Breast epithelium (tissue), 4 donors: Measurements from ENCODE around the gene GCFC2. TPM values are rescaled to one million over a fixed set of nuclear protein-coding genes. Genes with fewer than 3 reads are reported as not detected.

ENCODE experiments used
- DNase-seq, 2 donors: peaks; one replicate each; pipeline ENCODE4 v3.0.0-alpha.2; 2019; ENCODE audit warnings: low spot score in 2 of 2
- H3K27ac ChIP-seq, 2 donors: fragments of 200-600 bp; sonication (generic) in 1 of 2; one replicate each; pipeline ENCODE4 v1.5.1; 2016 to 2019; ENCODE audit warnings: mild to moderate bottlenecking in 1 of 2
- H3K27me3 ChIP-seq, 2 donors: fragments of 200-600 bp; sonication (generic) in 1 of 2; one replicate each; pipeline versions ENCODE4 v1.5.1 to v1.6.0; 2017 to 2019; ENCODE audit warnings: control low read depth in 1 of 2, mild to moderate bottlenecking in 1 of 2
- H3K36me3 ChIP-seq: fragments of 200-600 bp; one replicate; pipeline ENCODE4 v1.5.1; 2019
- H3K4me1 ChIP-seq, 2 donors: fragments of 200-600 bp; sonication (generic); one replicate each; pipeline ENCODE4 v1.5.1; 2016 to 2019; ENCODE audit warnings: control low read depth in 1 of 2
- H3K4me3 ChIP-seq, 3 donors: fragments of 200-600 bp; sonication (generic); 1 replicate in 2 of 3; 2 replicates in 1 of 3; pipeline ENCODE4 v1.5.1; 2016 to 2019; ENCODE audit warnings: mild to moderate bottlenecking in 3 of 3, moderate library complexity in 2 of 3
- H3K9me3 ChIP-seq, 2 donors: fragments of 200-600 bp; sonication (generic) in 1 of 2; one replicate each; pipeline ENCODE4 v1.5.1; 2016 to 2019; ENCODE audit warnings: control low read depth in 1 of 2
- POLR2A ChIP-seq: fragments of 450-650 bp; IDR thresholded peaks from one replicate; pipeline ENCODE4 v1.6.1; 2016; ENCODE audit warnings: antibody characterized with exemption, mild to moderate bottlenecking, moderate library complexity
- POLR2AphosphoS5 ChIP-seq, 3 donors: sonication (generic); formaldehyde crosslinking; IDR thresholded peaks; one replicate each; pipeline ENCODE4 v1.6.1; 2017; ENCODE audit warnings: antibody characterized with exemption in 3 of 3
- intact Hi-C: fragments of 100-400 bp; cut with DNase I; formaldehyde crosslinking; loops from one replicate; pipeline ENCODE4 v1.15.1; 2023; ENCODE audit warnings: low total_unique reads
- total RNA-seq, 3 donors: library from RNA; depleted of rRNA; stranded (reverse); fragments of >200 nt; gene quantifications; one replicate each; pipeline ENCODE4 v1.1.0, GENCODE V29; 2016
- TF ChIP-seq, protein P1 (sequence below), 3 donors: fragments of 450-650 bp; IDR thresholded peaks; one replicate each; pipeline ENCODE4 v1.5.1; 2016 to 2017; ENCODE audit warnings: antibody characterized with exemption in 3 of 3, mild to moderate bottlenecking in 3 of 3, moderate library complexity in 3 of 3

GCFC2 gene
- total RNA-seq, 3 donors from 2014 or later, result 26.7 to 36.1 (median 31.5) TPM

DNA sequence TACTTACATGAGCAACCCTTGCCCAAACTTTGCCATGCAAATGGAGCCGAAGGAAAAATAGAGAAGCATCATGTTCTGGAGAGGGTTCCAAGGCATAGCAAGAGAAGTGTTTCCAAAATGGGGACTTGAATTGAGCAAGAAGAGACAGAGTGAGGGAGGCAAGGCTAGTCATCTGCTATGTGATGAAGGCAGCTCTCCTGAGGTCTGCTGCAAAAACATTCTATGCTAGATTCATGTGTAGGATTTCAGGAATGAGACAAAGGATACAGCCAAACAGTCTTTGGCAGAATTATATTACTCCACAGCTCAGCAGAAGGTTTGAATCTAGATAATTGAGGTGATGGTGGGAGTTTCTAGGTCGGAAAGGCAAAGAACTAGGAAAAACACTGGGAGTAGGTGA, 88.2 kb downstream of the GCFC2 start:
- no peaks in the 10 kb centered on the region for H3K4me1 ChIP-seq
- H3K36me3 ChIP-seq, result no peaks in the 10 kb centered on the region
- H3K9me3 ChIP-seq, result no peaks in the 10 kb centered on the region
- no peak overlapping the region for H3K4me3 ChIP-seq
- H3K27me3 ChIP-seq, result no peaks in the 10 kb centered on the region
- intact Hi-C loops, result no loop called here
- no peak overlapping the region for H3K27ac ChIP-seq
- DNase-seq, result no peak
- TF ChIP-seq, protein P1, sequence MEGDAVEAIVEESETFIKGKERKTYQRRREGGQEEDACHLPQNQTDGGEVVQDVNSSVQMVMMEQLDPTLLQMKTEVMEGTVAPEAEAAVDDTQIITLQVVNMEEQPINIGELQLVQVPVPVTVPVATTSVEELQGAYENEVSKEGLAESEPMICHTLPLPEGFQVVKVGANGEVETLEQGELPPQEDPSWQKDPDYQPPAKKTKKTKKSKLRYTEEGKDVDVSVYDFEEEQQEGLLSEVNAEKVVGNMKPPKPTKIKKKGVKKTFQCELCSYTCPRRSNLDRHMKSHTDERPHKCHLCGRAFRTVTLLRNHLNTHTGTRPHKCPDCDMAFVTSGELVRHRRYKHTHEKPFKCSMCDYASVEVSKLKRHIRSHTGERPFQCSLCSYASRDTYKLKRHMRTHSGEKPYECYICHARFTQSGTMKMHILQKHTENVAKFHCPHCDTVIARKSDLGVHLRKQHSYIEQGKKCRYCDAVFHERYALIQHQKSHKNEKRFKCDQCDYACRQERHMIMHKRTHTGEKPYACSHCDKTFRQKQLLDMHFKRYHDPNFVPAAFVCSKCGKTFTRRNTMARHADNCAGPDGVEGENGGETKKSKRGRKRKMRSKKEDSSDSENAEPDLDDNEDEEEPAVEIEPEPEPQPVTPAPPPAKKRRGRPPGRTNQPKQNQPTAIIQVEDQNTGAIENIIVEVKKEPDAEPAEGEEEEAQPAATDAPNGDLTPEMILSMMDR (IDR thresholded peaks at IDR 0.05), result no peak
- no peak for TF ChIP-seq POLR2A
- TF ChIP-seq POLR2AphosphoS5 (IDR thresholded peaks at IDR 0.05), result no peak

DNA sequence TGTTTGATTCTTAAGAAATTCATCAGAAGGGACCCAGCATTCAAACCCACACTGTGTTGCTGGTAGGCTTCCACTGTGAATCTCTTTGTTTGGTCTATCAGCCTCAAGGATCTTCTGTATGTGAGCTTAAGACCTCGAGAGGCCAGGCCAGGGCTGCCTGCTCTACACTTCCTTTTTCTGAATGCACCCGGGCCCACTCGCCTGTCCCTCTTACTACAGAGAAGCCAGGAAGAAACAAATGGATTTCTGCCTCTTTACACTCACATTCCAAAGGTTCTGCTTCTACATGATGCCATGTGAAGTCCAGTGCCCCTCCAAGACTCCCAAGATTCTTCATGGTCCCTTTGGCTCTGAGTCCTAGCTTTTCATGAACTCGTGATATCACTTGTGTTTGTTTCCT, 89.5 kb downstream of the GCFC2 start:
- no peak for DNase-seq
- H3K4me3 ChIP-seq, result no peak overlapping the region
- no peaks in the 10 kb centered on the region for H3K36me3 ChIP-seq
- no peaks in the 10 kb centered on the region for H3K27me3 ChIP-seq
- H3K4me1 ChIP-seq, result no peaks in the 10 kb centered on the region
- TF ChIP-seq POLR2A (no peak), POLR2AphosphoS5 (IDR thresholded peaks at IDR 0.05) (no peak)
- TF ChIP-seq, protein P1 (IDR thresholded peaks at IDR 0.05), result no peak
- no peaks in the 10 kb centered on the region for H3K9me3 ChIP-seq
- intact Hi-C loops, result no loop called here
- H3K27ac ChIP-seq, result no peak overlapping the region

DNA sequence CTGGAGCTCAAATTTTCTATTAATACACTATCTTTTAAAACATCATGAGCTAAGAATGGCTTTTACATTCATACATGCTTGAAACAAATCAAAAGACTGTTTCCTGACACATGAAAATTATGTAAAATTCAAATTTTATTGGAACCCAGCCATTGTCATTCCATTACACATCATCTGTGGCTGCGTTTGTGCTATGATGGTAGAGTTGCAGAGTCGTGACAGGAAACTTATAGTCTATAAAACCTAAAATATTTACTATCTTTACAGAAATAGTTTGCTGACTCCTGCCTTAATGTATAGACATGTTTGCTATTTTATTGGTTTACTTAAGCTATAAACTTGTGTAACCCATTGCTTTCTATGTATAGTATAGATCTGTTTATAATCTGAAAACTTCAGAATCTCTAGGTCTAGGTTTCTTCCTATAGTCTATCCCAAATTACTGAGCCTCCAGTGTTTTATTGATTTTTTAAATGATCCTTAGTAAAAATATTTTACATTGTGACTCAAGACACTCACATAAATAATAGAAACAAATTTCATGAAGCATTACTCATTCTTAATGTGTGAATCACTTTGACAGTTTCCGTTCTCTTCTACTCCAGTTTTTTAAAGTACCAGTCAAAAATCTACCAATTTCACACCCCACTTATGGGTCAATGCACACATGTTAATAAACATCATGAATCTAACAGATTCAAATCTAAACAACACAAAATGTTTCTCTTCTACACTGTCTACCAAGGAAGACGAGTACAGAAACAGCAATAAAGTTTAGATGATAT, 90.6 kb downstream of the GCFC2 start:
- no peaks in the 10 kb centered on the region for H3K36me3 ChIP-seq
- H3K4me3 ChIP-seq, result no peak overlapping the region
- no peak for DNase-seq
- intact Hi-C loops, result loop anchor here (10.0 kb wide), 1 partner anchor 155 kb away; no protein-coding TSS in a partner anchor
- no peak overlapping the region for H3K27ac ChIP-seq
- H3K9me3 ChIP-seq, result no peaks in the 10 kb centered on the region
- TF ChIP-seq POLR2A, result no peak
- TF ChIP-seq POLR2AphosphoS5 (IDR thresholded peaks at IDR 0.05), result no peak
- TF ChIP-seq, protein P1 (IDR thresholded peaks at IDR 0.05), result no peak
- H3K4me1 ChIP-seq, result no peaks in the 10 kb centered on the region
- H3K27me3 ChIP-seq, result no peaks in the 10 kb centered on the region

DNA sequence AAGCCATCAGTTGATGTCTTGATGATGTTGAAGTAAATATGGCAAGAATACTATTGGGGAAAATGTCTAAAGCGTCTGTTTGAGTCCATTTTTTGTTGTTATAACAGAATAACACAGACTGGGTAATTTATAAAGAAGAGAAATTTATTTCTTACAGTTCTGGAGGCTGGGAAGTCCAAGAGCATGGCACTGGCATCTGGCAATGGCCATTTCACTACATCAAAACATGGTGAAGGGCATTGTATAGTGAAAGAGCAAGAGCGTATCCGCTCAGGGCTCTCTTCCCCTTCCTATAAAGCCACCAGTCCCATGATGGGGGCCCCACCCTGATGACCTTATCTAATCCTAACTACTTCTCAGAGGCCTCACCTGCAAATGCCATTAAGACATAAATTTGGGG, 93.8 kb downstream of the GCFC2 start:
- no peaks in the 10 kb centered on the region for H3K9me3 ChIP-seq
- TF ChIP-seq POLR2AphosphoS5 (IDR thresholded peaks at IDR 0.05), result no peak
- intact Hi-C loops, result loop anchor here (10.0 kb wide), 1 partner anchor 152 kb away; no protein-coding TSS in a partner anchor
- H3K36me3 ChIP-seq, result no peaks in the 10 kb centered on the region
- no peaks in the 10 kb centered on the region for H3K27me3 ChIP-seq
- no peak overlapping the region for H3K27ac ChIP-seq
- no peak overlapping the region for H3K4me3 ChIP-seq
- no peak for DNase-seq
- H3K4me1 ChIP-seq, result no peaks in the 10 kb centered on the region

DNA sequence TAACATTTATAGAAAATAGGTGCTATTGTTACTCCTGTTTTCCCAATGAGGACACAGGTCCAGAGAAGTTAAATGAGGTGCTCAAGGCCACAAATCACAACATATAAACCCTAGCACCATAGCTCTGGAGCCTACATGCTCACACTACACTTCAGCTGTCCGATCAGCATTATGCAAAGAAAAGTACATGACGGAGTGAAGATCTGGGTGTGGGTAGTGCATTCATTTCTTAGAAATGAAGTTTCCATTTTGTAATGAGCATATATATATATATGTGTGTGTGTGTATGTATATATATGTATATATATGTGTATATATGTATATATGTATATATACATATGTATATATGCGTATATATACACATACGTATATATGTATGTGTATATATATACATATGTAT, 94.3 kb downstream of the GCFC2 start:
- TF ChIP-seq, protein P1 (IDR thresholded peaks at IDR 0.05), result no peak
- TF ChIP-seq POLR2A (no peak), POLR2AphosphoS5 (IDR thresholded peaks at IDR 0.05) (no peak)

More for the DNA sequence above, 94.3 kb downstream of the GCFC2 start:
- no peaks in the 10 kb centered on the region for H3K27me3 ChIP-seq
- H3K4me3 ChIP-seq, result no peak overlapping the region
- H3K4me1 ChIP-seq, result no peaks in the 10 kb centered on the region
- no peaks in the 10 kb centered on the region for H3K9me3 ChIP-seq
- intact Hi-C loops, result loop anchor here (10.0 kb wide), 1 partner anchor 152 kb away; no protein-coding TSS in a partner anchor
- no peak overlapping the region for H3K27ac ChIP-seq
- DNase-seq, result no peak
- no peaks in the 10 kb centered on the region for H3K36me3 ChIP-seq
